ENCODE results near the gene MISP. TPM values are rescaled to one million over a fixed set of nuclear protein-coding genes. Genes with fewer than 3 reads are reported as not detected.
"Not testable (repeated sequence)": the region's sequence is repeated elsewhere in the genome, so short reads cannot be mapped to it uniquely, and the experiment has no call there.

The MISP gene
- total RNA-seq, 1 donor from 2014 or later, result 1.1 TPM

- DNase-seq (ENCODE audit: low spot score, unreplicated experiment), result no peak
- no peaks in the 10 kb centered on the region for H3K9me3 Mint-ChIP-seq (ENCODE audit: low read depth)
- no peaks in the 10 kb centered on the region for H3K27me3 Mint-ChIP-seq
- TF ChIP-seq, protein P1, sequence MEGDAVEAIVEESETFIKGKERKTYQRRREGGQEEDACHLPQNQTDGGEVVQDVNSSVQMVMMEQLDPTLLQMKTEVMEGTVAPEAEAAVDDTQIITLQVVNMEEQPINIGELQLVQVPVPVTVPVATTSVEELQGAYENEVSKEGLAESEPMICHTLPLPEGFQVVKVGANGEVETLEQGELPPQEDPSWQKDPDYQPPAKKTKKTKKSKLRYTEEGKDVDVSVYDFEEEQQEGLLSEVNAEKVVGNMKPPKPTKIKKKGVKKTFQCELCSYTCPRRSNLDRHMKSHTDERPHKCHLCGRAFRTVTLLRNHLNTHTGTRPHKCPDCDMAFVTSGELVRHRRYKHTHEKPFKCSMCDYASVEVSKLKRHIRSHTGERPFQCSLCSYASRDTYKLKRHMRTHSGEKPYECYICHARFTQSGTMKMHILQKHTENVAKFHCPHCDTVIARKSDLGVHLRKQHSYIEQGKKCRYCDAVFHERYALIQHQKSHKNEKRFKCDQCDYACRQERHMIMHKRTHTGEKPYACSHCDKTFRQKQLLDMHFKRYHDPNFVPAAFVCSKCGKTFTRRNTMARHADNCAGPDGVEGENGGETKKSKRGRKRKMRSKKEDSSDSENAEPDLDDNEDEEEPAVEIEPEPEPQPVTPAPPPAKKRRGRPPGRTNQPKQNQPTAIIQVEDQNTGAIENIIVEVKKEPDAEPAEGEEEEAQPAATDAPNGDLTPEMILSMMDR (IDR thresholded peaks at IDR 0.05; ENCODE audit: unreplicated experiment), result peak; percentile 41
- H3K36me3 Mint-ChIP-seq (ENCODE audit: insufficient read depth), result peaks cover 8% of the 10 kb centered on the region
- no peaks in the 10 kb centered on the region for H3K4me1 Mint-ChIP-seq (ENCODE audit: low read depth)
- H3K4me3 Mint-ChIP-seq (ENCODE audit: low read depth), result no peak overlapping the region
- no peak overlapping the region for H3K27ac Mint-ChIP-seq
Measured at GRCh38 chr19:741506-742131, 9.3 kb upstream of the MISP start.

GRCh38 chr19:742540-743075, 8.3 kb upstream of the MISP start:
- Mint-ChIP-seq H3K4me3 (ENCODE audit: low read depth) (no peak overlapping the region), H3K36me3 (ENCODE audit: insufficient read depth) (peaks cover 8% of the 10 kb centered on the region), H3K27ac (no peak overlapping the region)

DNA sequence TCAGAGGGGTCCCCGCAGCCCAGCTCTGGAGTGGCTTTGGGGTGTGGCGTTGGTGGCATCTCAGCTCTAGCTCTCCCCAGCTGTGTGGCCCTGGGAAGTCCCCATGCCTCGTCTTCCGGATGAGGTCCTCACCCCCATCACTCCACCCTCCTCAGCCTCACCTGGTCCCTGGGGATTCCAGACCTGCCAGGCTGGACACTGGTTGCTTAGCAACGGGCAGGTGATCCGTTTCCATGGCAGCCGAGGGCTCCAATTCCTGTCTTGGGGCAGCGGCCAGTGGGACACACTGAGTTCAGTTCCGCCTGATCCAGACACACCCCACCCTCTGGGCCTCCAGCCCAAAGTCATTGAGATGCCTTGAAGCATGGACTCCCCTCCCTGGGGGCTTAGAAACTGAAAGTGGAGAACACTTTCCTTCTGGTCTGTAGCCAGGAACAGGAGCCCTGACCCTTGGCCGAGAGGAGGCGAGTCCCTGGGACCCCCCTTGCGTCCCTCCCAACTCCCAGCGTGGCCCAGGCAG, 7.7 kb upstream of the MISP start:
- TF ChIP-seq, protein P1 (IDR thresholded peaks at IDR 0.05; ENCODE audit: unreplicated experiment), result no peak
- DNase-seq (ENCODE audit: low spot score, unreplicated experiment), result no peak
- Mint-ChIP-seq H3K27me3 (no peaks in the 10 kb centered on the region), H3K9me3 (ENCODE audit: low read depth) (no peaks in the 10 kb centered on the region), H3K4me3 (ENCODE audit: low read depth) (no peak overlapping the region), H3K4me1 (ENCODE audit: low read depth) (no peaks in the 10 kb centered on the region), H3K36me3 (ENCODE audit: insufficient read depth) (peaks cover 8% of the 10 kb centered on the region), H3K27ac (no peak overlapping the region)

More at GRCh38 chr19:742540-743075, 8.3 kb upstream of the MISP start:
- TF ChIP-seq, protein P1 (IDR thresholded peaks at IDR 0.05; ENCODE audit: unreplicated experiment), result no peak
- Mint-ChIP-seq H3K9me3 (ENCODE audit: low read depth) (no peaks in the 10 kb centered on the region), H3K4me1 (ENCODE audit: low read depth) (no peaks in the 10 kb centered on the region), H3K27me3 (no peaks in the 10 kb centered on the region)
- no peak for DNase-seq (ENCODE audit: low spot score, unreplicated experiment)

- H3K9me3 Mint-ChIP-seq (ENCODE audit: low read depth); H3K4me1 Mint-ChIP-seq (ENCODE audit: low read depth); H3K27ac Mint-ChIP-seq; DNase-seq (ENCODE audit: low spot score, unreplicated experiment); H3K27me3 Mint-ChIP-seq; H3K36me3 Mint-ChIP-seq (ENCODE audit: insufficient read depth); H3K4me3 Mint-ChIP-seq (ENCODE audit: low read depth): not testable (repeated sequence)
Measured at GRCh38 chr19:745138-745537, 5.8 kb upstream of the MISP start.

DNA sequence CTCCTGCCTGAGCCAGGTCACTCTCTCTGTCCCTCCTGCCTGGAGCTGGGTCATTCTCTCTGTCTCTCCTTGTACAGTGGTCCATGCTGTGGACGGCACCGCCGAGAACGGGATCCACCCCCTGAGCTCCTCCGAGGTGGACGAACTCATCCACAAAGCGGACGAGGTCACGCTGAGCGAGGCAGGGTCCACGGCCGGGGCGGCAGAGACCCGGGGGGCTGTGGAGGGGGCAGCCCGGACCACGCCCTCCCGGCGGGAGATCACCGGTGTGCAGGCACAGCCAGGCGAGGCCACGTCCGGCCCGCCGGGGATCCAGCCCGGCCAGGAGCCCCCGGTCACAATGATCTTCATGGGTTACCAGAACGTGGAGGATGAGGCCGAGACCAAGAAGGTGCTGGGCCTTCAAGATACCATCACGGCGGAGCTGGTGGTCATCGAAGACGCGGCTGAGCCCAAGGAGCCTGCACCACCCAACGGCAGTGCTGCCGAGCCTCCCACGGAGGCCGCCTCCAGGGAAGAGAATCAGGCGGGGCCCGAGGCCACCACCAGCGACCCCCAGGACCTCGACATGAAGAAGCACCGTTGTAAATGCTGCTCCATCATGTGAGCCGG, 4.6 kb upstream of the MISP start:
- H3K36me3 Mint-ChIP-seq (ENCODE audit: insufficient read depth), result peaks cover 8% of the 10 kb centered on the region
- no peak for DNase-seq (ENCODE audit: low spot score, unreplicated experiment)
- TF ChIP-seq, protein P1 (IDR thresholded peaks at IDR 0.05; ENCODE audit: unreplicated experiment), result no peak

More for the DNA sequence above, 4.6 kb upstream of the MISP start:
- no peaks in the 10 kb centered on the region for H3K9me3 Mint-ChIP-seq (ENCODE audit: low read depth)
- no peaks in the 10 kb centered on the region for H3K4me1 Mint-ChIP-seq (ENCODE audit: low read depth)
- no peaks in the 10 kb centered on the region for H3K27me3 Mint-ChIP-seq
- no peak overlapping the region for H3K4me3 Mint-ChIP-seq (ENCODE audit: low read depth)
- H3K27ac Mint-ChIP-seq, result no peak overlapping the region
